A549 (cell line): Measurements from ENCODE around the gene SLIRP. TPM values are rescaled to one million over a fixed set of nuclear protein-coding genes. Genes with fewer than 3 reads are reported as not detected.

Experiments used
- ATAC-seq, 2 experiments: fragments of 200-7000 bp in 1 of 2; fragments of >200 bp in 1 of 2; cut with Nextera tagmentation in 1 of 2; cut with Tn5 transposase in 1 of 2; 3 replicates each; pipeline versions ENCODE4 v1.8.0 to v1.9.1; 2018 to 2020; ENCODE audit warnings: mild to moderate bottlenecking in 1 of 2, moderate library complexity in 1 of 2
- CTCF ChIA-PET: fragments of 300-600 bp; sonication (Branson Sonifier 250); formaldehyde crosslinking; extraction: SDS; loops from one replicate; lab custom pipeline; 2021; ENCODE audit warnings: antibody characterized with exemption, inconsistent platforms; lab: Yijun Ruan, JAX
- POLR2A ChIA-PET: fragments of 350-600 bp; formaldehyde crosslinking; extraction: SDS; loops from one replicate; lab custom pipeline; 2021; ENCODE audit warnings: antibody characterized with exemption, inconsistent platforms; lab: Yijun Ruan, JAX
- DNase-seq, 2 experiments: peaks; one replicate each; pipeline versions ENCODE4 v3.0.0 to v3.0.0-alpha.2; 2011 to 2016; ENCODE audit warnings: low read depth in 1 of 2, low spot score in 1 of 2
- FAIRE-seq: peaks from 2 replicates; lab custom pipeline; 2011; peaks lifted over from hg19 to GRCh38; lab: Jason Lieb, UNC
- H3K27ac ChIP-seq, 2 experiments: fragments of >200 bp; sonication (Bioruptor Twin); formaldehyde crosslinking; 3 replicates each; pipeline ENCODE4 v1.5.1; 2016 to 2017
- H3K4me1 ChIP-seq: fragments of >200 bp; sonication (Bioruptor Twin); formaldehyde crosslinking; 3 replicates; pipeline ENCODE4 v1.6.1; 2016
- H3K4me2 ChIP-seq: fragments of >200 bp; sonication (Bioruptor Twin); formaldehyde crosslinking; 3 replicates; pipeline ENCODE4 v1.6.1; 2016
- H3K4me3 ChIP-seq: fragments of >200 bp; sonication (Bioruptor Twin); formaldehyde crosslinking; 3 replicates; pipeline ENCODE4 v1.5.1; 2016
- H3K9me3 ChIP-seq: fragments of >200 bp; sonication (Bioruptor Twin); formaldehyde crosslinking; 3 replicates; pipeline ENCODE4 v1.6.1; 2016
- ATOH8 ChIP-seq: fragments of 250-450 bp; sonication (Bioruptor Pico); IDR thresholded peaks from 2 replicates; pipeline ENCODE4 v1.5.0; 2020; ENCODE audit warnings: low read depth, mild to moderate bottlenecking, moderate library complexity
- CBX8 ChIP-seq: fragments of 200-600 bp; sonication (generic); IDR thresholded peaks from 2 replicates; pipeline ENCODE4 v1.6.1; 2016
- EHF ChIP-seq: fragments of 250-450 bp; sonication (Bioruptor Pico); IDR thresholded peaks from 2 replicates; pipeline ENCODE4 v1.5.0; 2020; ENCODE audit warnings: mild to moderate bottlenecking
- EHMT2 ChIP-seq: fragments of 200-600 bp; sonication (generic); IDR thresholded peaks from 2 replicates; pipeline ENCODE4 v1.6.1; 2016; ENCODE audit warnings: antibody characterized with exemption, low read depth, mild to moderate bottlenecking, moderate library complexity
- ESRRA ChIP-seq: fragments of 150-350 bp; IDR thresholded peaks from 2 replicates; pipeline ENCODE4 v1.6.1; 2014; ENCODE audit warnings: mild to moderate bottlenecking, low read length, borderline replicate concordance
- FOSL2 ChIP-seq, 2 experiments: fragments of 450-650 bp in 1 of 2; fragments of >200 bp in 1 of 2; sonication (Bioruptor Twin) in 1 of 2; formaldehyde crosslinking; IDR thresholded peaks; 2 replicates each; pipeline versions ENCODE4 v1.5.0 to v1.6.1; 2016 to 2020; ENCODE audit warnings: mild to moderate bottlenecking in 1 of 2, moderate library complexity in 1 of 2
- HOXA7 ChIP-seq: fragments of 250-450 bp; sonication (Bioruptor Pico); IDR thresholded peaks from 2 replicates; pipeline ENCODE4 v1.5.0; 2020; ENCODE audit warnings: mild to moderate bottlenecking, moderate library complexity
- HOXB13 ChIP-seq: fragments of 250-450 bp; sonication (Bioruptor Pico); IDR thresholded peaks from 2 replicates; pipeline ENCODE4 v1.5.0; 2020; ENCODE audit warnings: low read depth, mild to moderate bottlenecking, moderate library complexity
- HOXB5 ChIP-seq: fragments of 250-450 bp; sonication (Bioruptor Pico); IDR thresholded peaks from 2 replicates; pipeline ENCODE4 v1.5.0; 2020; ENCODE audit warnings: mild to moderate bottlenecking, moderate library complexity
- KDM5A ChIP-seq: fragments of 200-600 bp; sonication (generic); IDR thresholded peaks from 2 replicates; pipeline ENCODE4 v1.6.1; 2016; ENCODE audit warnings: antibody characterized with exemption, mild to moderate bottlenecking
- MAFK ChIP-seq: fragments of 450-650 bp; IDR thresholded peaks from 2 replicates; pipeline ENCODE4 v1.6.1; 2014; ENCODE audit not compliant: partially characterized antibody
- RARB ChIP-seq: fragments of 250-450 bp; sonication (Bioruptor Pico); IDR thresholded peaks from 2 replicates; pipeline ENCODE4 v1.8.0; 2021; ENCODE audit warnings: mild to moderate bottlenecking, moderate library complexity
- RCOR1 ChIP-seq: fragments of 150-350 bp; IDR thresholded peaks from 2 replicates; pipeline ENCODE4 v1.6.1; 2014; ENCODE audit warnings: antibody characterized with exemption, low read length, low read depth
- RNF2 ChIP-seq: fragments of 200-600 bp; sonication (generic); IDR thresholded peaks from 2 replicates; pipeline ENCODE4 v1.6.1; 2016; ENCODE audit warnings: low read depth, mild to moderate bottlenecking, antibody characterized with exemption, moderate library complexity, borderline replicate concordance
- TP53 ChIP-seq: fragments of 250-450 bp; sonication (Bioruptor Pico); IDR thresholded peaks from 2 replicates; pipeline ENCODE4 v1.5.0; 2021; ENCODE audit warnings: mild to moderate bottlenecking, moderate library complexity
- ZFP36 ChIP-seq: fragments of 450-650 bp; IDR thresholded peaks from 2 replicates; pipeline ENCODE4 v1.6.1; 2014; ENCODE audit warnings: borderline replicate concordance; ENCODE audit not compliant: partially characterized antibody
- ZSCAN20 ChIP-seq: fragments of 250-450 bp; sonication (Bioruptor Pico); IDR thresholded peaks from 2 replicates; pipeline ENCODE4 v1.8.0; 2022; ENCODE audit warnings: mild to moderate bottlenecking, moderate library complexity
- WGBS: methylation state at CpG from one replicate; pipeline ENCODE4 v1.1.6; 2017; ENCODE audit errors: missing lambda C conversion rate; 5-methylcytosine and 5-hydroxymethylcytosine counted together
- polyA plus RNA-seq, 4 experiments: library from polyadenylated mRNA; depleted of rRNA in 3 of 4; stranded (reverse); fragments of >200 nt; fragmentation: RNase III in 1 of 4; extraction: RNeasy Plus Mini Kit Qiagen cat#74134 plus additional on column Dnase treatment in 1 of 4; gene quantifications; 2 replicates in 3 of 4; 3 replicates in 1 of 4; pipeline ENCODE4 v1.2.3, GENCODE V29; 2011 to 2017
- TF ChIP-seq, protein P1 (sequence below): IDR thresholded peaks from 2 replicates; pipeline ENCODE4 v1.6.1; 2012
- TF ChIP-seq, protein P2 (sequence below): fragments of >200 bp; sonication (Bioruptor Twin); formaldehyde crosslinking; IDR thresholded peaks from 3 replicates; pipeline ENCODE4 v1.5.1; 2016
- TF ChIP-seq, protein P3 (sequence below): IDR thresholded peaks from 2 replicates; pipeline ENCODE4 v1.6.1; 2012

The SLIRP gene
- polyA plus RNA-seq, 2 of the 4 experiments (the other 2 are of a cell fraction), result 492 to 623 TPM

GRCh38 chr14:77674931-77675330 is 33.0 kb upstream of the SLIRP start:
- Histone ChIP-seq H3K4me3 (no peak overlapping the region), H3K4me2 (no peak overlapping the region), H3K27ac (no peak overlapping the region), H3K9me3 (no peaks in the 10 kb centered on the region), H3K4me1 (no peaks in the 10 kb centered on the region)
- CTCF ChIA-PET, result interaction anchor here (1.9 kb wide), 1 partner anchor 20 kb away, joined by 6 read pairs; no protein-coding TSS in a partner anchor
- POLR2A ChIA-PET, result interaction anchor here (0.6 kb wide), 1 partner anchor 17 kb away, joined by 3 read pairs; no protein-coding TSS in a partner anchor
- TF ChIP-seq CBX8, result no peak
- no peak for TF ChIP-seq HOXB5 (CRISPR knock-in tag)
- TF ChIP-seq RNF2, result no peak
- no peak for TF ChIP-seq HOXB13 (CRISPR knock-in tag)
- TF ChIP-seq RCOR1, result no peak
- no peak for TF ChIP-seq EHF (CRISPR knock-in tag)
- TF ChIP-seq, protein P1, sequence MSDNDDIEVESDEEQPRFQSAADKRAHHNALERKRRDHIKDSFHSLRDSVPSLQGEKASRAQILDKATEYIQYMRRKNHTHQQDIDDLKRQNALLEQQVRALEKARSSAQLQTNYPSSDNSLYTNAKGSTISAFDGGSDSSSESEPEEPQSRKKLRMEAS, result no peak
- no peak for TF ChIP-seq HOXA7
- no peak for TF ChIP-seq FOSL2 (IDR thresholded peaks at IDR 0.05)
- TF ChIP-seq FOSL2 (CRISPR knock-in tag; IDR thresholded peaks at IDR 0.05), result no peak
- TF ChIP-seq, protein P2, sequence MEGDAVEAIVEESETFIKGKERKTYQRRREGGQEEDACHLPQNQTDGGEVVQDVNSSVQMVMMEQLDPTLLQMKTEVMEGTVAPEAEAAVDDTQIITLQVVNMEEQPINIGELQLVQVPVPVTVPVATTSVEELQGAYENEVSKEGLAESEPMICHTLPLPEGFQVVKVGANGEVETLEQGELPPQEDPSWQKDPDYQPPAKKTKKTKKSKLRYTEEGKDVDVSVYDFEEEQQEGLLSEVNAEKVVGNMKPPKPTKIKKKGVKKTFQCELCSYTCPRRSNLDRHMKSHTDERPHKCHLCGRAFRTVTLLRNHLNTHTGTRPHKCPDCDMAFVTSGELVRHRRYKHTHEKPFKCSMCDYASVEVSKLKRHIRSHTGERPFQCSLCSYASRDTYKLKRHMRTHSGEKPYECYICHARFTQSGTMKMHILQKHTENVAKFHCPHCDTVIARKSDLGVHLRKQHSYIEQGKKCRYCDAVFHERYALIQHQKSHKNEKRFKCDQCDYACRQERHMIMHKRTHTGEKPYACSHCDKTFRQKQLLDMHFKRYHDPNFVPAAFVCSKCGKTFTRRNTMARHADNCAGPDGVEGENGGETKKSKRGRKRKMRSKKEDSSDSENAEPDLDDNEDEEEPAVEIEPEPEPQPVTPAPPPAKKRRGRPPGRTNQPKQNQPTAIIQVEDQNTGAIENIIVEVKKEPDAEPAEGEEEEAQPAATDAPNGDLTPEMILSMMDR, result no peak
- no peak for TF ChIP-seq TP53
- no peak for TF ChIP-seq ZSCAN20
- no peak for TF ChIP-seq RARB
- WGBS, result 90% methylated on average over 8 of the region's 8 CpGs
- ATAC-seq, result no peak
- DNase-seq, result no peak
- FAIRE-seq, result no peak

DNA sequence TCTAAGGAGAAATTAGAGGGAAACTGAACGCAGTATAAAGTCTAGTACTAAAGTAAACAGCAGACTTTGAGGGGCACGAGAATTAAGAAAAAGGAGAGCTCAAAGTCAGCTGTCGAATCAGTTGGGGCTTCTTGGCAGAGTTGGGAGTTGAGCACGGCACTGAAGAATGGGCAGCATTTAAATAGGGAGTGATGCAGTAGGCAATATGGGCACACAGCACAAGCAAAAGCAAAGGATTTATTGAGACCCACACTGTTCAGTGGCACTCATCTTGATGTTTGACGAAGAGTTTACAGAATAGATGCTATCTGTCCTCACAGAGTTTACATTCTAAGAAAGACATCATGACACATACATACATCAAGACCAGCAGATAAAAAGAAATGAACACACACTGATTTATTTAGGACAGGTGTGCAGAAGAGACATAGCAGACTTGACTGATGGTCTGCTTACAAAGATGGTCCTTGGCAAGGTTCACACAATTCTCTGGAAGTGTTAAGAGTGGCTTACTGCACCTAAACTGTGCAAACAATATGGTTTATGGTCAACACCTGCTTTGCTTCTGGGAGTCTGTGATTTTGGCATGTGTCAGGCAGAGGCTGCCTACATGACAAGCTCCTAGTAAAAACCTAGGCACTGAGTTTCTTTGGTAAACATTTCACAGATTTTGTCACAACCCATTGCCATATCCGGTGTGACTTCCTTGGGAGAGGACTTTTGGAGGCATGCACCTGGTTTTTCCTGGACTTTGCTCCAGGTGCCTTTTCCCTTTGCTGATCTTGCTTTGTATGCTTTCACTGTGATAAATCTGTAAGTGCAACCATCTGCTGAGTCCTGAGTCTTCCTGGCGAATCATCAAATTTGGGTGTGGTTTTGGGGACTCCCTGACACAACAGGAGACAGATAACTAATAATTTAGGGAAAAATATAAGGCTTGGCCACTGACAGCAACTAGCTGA is 26.4 kb upstream of the SLIRP start:
- TF ChIP-seq MAFK, result no peak
- no peak for TF ChIP-seq ATOH8 (CRISPR knock-in tag)
- no peak for TF ChIP-seq FOSL2 (IDR thresholded peaks at IDR 0.05)
- no peak for TF ChIP-seq FOSL2 (CRISPR knock-in tag; IDR thresholded peaks at IDR 0.05)
- TF ChIP-seq, protein P3, sequence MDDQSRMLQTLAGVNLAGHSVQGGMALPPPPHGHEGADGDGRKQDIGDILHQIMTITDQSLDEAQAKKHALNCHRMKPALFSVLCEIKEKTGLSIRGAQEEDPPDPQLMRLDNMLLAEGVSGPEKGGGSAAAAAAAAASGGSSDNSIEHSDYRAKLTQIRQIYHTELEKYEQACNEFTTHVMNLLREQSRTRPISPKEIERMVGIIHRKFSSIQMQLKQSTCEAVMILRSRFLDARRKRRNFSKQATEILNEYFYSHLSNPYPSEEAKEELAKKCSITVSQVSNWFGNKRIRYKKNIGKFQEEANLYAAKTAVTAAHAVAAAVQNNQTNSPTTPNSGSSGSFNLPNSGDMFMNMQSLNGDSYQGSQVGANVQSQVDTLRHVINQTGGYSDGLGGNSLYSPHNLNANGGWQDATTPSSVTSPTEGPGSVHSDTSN, result no peak
- no peak for TF ChIP-seq ESRRA
- ATAC-seq (no peak), FAIRE-seq (no peak), DNase-seq (peak in 1 of 2 experiments; percentile 17)
- H3K4me2 ChIP-seq, result peak overlapping the region; percentile 34
- 71% methylated on average over 7 of the region's 7 CpGs for WGBS
- ChIA-PET CTCF (interaction anchor here (1.0 to 1.7 kb wide), 4 partner anchors 12 to 77 kb away, joined by 3 to 5 read pairs (median 4); no protein-coding TSS in a partner anchor), POLR2A (no interaction called here)
- H3K27ac ChIP-seq, result no peak overlapping the region; a peak in 1 of 6 replicates
- no peaks in the 10 kb centered on the region for H3K9me3 ChIP-seq
- H3K4me3 ChIP-seq, result no peak overlapping the region
- peaks cover 20% of the 10 kb centered on the region for H3K4me1 ChIP-seq

DNA sequence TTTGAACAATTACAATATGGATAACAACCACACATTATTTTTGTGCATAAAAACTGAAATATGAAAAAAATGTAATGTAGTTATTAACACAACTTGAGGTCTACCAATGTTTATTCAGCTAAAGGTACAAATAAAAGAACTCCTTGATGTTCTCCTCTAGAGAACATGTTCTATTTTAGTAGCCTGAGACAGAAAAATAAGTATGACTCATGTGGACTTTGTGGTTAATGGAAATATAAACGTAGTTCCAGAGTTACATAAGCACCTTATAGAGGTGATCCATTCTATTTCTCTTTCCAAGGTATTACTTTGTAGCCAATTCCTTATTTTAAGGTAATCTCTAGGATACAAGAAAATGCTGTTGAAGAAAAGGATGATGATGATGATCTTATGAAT is 25.7 kb upstream of the SLIRP start:
- Histone ChIP-seq H3K9me3 (no peaks in the 10 kb centered on the region), H3K27ac (no peak overlapping the region), H3K4me2 (peak overlapping the region; percentile 34), H3K4me3 (no peak overlapping the region), H3K4me1 (peaks cover 20% of the 10 kb centered on the region)
- ATAC-seq, result 0 out of 6 replicates have a peak, but pooled peaks of 1 of the 2 experiments have one; percentile 30
- 2% methylated on average over 1 of the region's 1 CpG for WGBS
- FAIRE-seq, result no peak
- ChIA-PET POLR2A (no interaction called here), CTCF (interaction anchor here (1.5 to 1.7 kb wide), 2 partner anchors 15 to 26 kb away, joined by 4 to 5 read pairs; no protein-coding TSS in a partner anchor)
- TF ChIP-seq KDM5A (no peak), FOSL2 (IDR thresholded peaks at IDR 0.05) (no peak), FOSL2 (CRISPR knock-in tag; IDR thresholded peaks at IDR 0.05) (peak; percentile 42), ZFP36 (no peak), EHMT2 (no peak), RNF2 (no peak)
- DNase-seq, result no peak
